ENCODE measurements around the gene CTTNBP2. TPM values are rescaled to one million over a fixed set of nuclear protein-coding genes. Genes with fewer than 3 reads are reported as not detected.

CTTNBP2 gene
- total RNA-seq, 2 donors from 2014 or later = 1.5 to 1.8 TPM

DNA sequence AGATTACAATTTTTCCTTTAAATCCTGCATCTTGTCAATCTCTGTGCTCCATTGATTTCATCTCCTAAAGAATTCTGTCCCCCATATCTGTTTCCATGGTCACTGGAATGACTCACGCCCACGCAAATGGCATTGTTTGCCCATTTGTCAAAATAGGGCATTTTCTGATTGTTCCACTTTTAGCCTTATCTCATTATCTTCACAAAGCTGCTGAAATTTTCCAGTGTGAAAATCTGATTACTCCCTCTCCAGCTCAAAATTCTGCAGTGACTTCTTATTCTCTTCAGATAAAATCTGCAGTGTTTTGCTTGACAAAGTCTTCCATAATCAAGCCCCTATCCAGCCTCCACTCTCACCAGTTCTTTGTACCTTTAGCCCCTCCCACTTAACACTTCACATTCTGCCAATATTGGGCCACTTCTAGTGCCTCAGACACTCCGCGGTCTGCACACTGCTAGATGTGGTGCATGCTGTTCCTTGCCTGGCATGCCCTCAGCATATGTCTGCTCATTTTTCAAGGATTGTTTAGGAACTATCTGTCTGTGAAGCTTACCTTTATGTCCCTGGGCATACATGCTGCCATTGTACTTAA is 33.9 kb upstream of the CTTNBP2 start:
- no peaks in the 10 kb centered on the region for H3K36me3 ChIP-seq
- intact Hi-C loops (cut with DNase I) = no loop called here
- TF ChIP-seq, protein P1, sequence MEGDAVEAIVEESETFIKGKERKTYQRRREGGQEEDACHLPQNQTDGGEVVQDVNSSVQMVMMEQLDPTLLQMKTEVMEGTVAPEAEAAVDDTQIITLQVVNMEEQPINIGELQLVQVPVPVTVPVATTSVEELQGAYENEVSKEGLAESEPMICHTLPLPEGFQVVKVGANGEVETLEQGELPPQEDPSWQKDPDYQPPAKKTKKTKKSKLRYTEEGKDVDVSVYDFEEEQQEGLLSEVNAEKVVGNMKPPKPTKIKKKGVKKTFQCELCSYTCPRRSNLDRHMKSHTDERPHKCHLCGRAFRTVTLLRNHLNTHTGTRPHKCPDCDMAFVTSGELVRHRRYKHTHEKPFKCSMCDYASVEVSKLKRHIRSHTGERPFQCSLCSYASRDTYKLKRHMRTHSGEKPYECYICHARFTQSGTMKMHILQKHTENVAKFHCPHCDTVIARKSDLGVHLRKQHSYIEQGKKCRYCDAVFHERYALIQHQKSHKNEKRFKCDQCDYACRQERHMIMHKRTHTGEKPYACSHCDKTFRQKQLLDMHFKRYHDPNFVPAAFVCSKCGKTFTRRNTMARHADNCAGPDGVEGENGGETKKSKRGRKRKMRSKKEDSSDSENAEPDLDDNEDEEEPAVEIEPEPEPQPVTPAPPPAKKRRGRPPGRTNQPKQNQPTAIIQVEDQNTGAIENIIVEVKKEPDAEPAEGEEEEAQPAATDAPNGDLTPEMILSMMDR (IDR thresholded peaks at IDR 0.05) = no peak

DNA sequence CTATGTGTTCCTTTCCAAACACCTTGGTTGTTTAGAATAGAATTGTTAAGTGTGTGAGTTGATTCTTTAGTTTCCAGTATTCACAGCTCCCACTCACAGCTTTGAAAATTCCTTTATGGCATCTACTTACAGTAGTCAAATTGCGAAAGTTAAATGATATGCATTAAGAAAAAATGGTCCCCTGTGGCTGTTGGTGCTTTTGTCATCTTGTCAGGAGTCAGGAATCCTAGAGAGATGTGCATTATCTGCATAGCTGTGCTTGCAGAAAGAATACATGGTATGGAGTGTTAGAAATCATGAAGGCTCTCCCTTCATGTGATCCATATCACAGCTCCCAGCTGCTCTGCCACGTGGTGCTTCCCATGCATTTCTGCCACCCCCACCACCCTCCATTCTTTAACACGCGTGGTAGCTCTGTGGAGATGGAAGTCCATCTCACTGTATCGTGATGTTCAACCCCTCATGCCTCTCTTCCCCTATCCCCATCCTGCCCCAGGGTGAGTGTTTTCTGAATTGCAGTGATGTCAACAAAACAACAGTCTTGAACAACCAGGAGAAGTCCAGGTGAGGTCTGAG is 29.2 kb upstream of the CTTNBP2 start:
- Histone ChIP-seq H3K4me3 (no peak overlapping the region), H3K27me3 (no peaks in the 10 kb centered on the region), H3K27ac (no peak overlapping the region), H3K9me3 (no peaks in the 10 kb centered on the region), H3K36me3 (no peaks in the 10 kb centered on the region), H3K9ac (ENCODE audit: low read depth in 2 of 2, low read length in 2 of 2) (no peak overlapping the region), H3K4me1 (no peaks in the 10 kb centered on the region)
- intact Hi-C loops (cut with DNase I) = no loop called here
- TF ChIP-seq, protein P1 (IDR thresholded peaks at IDR 0.05) = no peak
- DNase-seq = no peak

More for the DNA sequence above, 33.9 kb upstream of the CTTNBP2 start:
- Histone ChIP-seq H3K9me3 (no peaks in the 10 kb centered on the region), H3K4me1 (no peaks in the 10 kb centered on the region), H3K27me3 (no peaks in the 10 kb centered on the region), H3K9ac (ENCODE audit: low read depth in 2 of 2, low read length in 2 of 2) (no peak overlapping the region), H3K27ac (no peak overlapping the region), H3K4me3 (no peak overlapping the region)
- no peak for DNase-seq

DNA sequence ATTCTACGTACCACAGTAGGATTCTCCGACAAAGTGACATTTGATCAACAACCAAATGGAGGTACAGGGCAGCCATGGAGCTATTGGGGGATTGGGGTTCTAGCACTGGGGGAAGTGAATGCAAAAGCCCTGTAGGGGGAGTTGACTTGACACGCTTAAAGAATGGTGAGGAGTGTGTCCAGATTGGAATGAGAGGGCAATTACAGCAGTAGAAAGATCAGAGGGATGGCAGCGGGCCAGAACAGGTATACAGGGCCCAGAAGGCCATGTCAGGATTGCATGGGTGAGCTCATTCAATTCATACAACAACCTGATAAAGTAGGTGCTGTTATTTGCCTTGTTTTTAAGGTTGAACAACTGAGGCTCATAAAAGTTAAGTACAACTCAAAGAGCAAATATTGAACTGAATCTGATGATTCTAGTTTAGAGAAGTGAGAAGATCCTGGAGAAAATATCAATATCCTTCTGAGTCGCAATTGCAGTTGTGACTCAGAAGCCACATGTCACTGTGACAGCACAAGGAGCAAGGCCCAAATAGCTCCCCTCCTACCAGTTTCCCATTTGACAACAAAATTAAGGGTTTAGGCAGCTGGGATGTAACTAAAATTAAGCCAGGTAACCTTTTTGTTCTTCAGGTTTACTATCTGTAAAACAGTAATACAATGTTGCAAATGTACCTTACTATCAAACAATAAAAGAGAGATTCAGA is 28.0 kb upstream of the CTTNBP2 start:
- no peaks in the 10 kb centered on the region for H3K27me3 ChIP-seq
- H3K9ac ChIP-seq (ENCODE audit: low read depth in 2 of 2, low read length in 2 of 2) = no peak overlapping the region
- H3K27ac ChIP-seq = no peak overlapping the region
- TF ChIP-seq, protein P1 (IDR thresholded peaks at IDR 0.05) = no peak
- intact Hi-C loops (cut with DNase I) = no loop called here
- H3K4me1 ChIP-seq = no peaks in the 10 kb centered on the region
- no peaks in the 10 kb centered on the region for H3K36me3 ChIP-seq
- H3K4me3 ChIP-seq = no peak overlapping the region
- peak; percentile 78 for DNase-seq
- no peaks in the 10 kb centered on the region for H3K9me3 ChIP-seq

DNA sequence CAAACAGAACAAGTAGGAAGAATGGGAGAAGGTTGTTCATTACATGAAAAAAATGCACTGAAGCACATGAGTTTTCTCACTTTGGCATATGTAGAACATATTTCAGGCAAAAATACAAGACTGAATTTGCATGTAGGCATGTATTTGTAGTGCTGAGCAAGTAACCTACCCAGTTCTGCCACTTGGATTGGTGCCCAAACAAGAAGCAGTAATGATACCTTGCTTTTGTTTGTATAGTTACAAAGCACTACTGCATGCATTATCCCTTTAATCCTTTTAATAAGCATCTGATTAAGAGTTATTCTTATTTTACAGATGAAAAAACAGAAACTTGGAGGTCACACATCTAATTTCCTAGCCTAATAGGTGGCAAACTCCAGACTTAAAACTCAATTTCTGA is 23.1 kb upstream of the CTTNBP2 start:
- TF ChIP-seq, protein P1 (IDR thresholded peaks at IDR 0.05) = no peak
- no peak overlapping the region for H3K4me3 ChIP-seq
- H3K9me3 ChIP-seq = no peaks in the 10 kb centered on the region
- no peak overlapping the region for H3K9ac ChIP-seq (ENCODE audit: low read depth in 2 of 2, low read length in 2 of 2)
- H3K36me3 ChIP-seq = no peaks in the 10 kb centered on the region
- H3K27ac ChIP-seq = no peak overlapping the region
- H3K4me1 ChIP-seq = no peaks in the 10 kb centered on the region
- H3K27me3 ChIP-seq = no peaks in the 10 kb centered on the region
- intact Hi-C loops (cut with DNase I) = no loop called here
- no peak for DNase-seq

DNA sequence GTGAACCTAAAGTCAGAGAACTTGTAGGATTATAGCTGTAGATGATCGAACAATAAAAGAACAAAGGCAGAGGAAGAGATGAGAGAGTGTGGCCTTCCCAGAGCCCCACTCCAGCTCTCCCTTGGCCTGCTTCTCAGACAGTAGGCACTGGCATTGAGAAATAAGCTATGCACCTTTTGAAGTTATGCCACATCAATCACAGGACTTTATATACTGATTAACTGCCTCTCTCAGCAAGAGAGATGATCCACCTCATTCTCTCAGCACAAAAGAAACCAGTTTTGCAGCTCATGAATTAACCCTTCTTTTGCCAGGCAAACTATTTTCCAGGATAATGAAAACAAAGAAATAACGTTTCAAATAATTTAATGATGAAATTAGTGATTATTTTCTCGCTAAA is 22.0 kb upstream of the CTTNBP2 start:
- Histone ChIP-seq H3K4me3 (no peak overlapping the region), H3K9me3 (no peaks in the 10 kb centered on the region), H3K9ac (ENCODE audit: low read depth in 2 of 2, low read length in 2 of 2) (no peak overlapping the region), H3K36me3 (no peaks in the 10 kb centered on the region), H3K27ac (no peak overlapping the region), H3K4me1 (no peaks in the 10 kb centered on the region), H3K27me3 (no peaks in the 10 kb centered on the region)
- no peak for DNase-seq
- TF ChIP-seq, protein P1 (IDR thresholded peaks at IDR 0.05) = no peak
- intact Hi-C loops (cut with DNase I) = no loop called here
